Stimulated activated CD8-positive, alpha-beta memory T cell treated with anti-CD3 and anti-CD28 coated beads, Interleukin-7, amount 100 ng/mL, for 48 hours (primary cell): ENCODE data around the gene KLHL24.
"Not testable (repeated sequence)": the region's sequence is repeated elsewhere in the genome, so short reads cannot be mapped to it uniquely, and the experiment has no call there.

ENCODE experiments used
- DNase-seq, 2 donors: peaks; one replicate each; pipeline ENCODE4 v3.0.0-alpha.2; 2020; ENCODE audit warnings: low read depth in 1 of 2; ENCODE audit errors: extremely low read depth in 1 of 2

The KLHL24 gene

DNA sequence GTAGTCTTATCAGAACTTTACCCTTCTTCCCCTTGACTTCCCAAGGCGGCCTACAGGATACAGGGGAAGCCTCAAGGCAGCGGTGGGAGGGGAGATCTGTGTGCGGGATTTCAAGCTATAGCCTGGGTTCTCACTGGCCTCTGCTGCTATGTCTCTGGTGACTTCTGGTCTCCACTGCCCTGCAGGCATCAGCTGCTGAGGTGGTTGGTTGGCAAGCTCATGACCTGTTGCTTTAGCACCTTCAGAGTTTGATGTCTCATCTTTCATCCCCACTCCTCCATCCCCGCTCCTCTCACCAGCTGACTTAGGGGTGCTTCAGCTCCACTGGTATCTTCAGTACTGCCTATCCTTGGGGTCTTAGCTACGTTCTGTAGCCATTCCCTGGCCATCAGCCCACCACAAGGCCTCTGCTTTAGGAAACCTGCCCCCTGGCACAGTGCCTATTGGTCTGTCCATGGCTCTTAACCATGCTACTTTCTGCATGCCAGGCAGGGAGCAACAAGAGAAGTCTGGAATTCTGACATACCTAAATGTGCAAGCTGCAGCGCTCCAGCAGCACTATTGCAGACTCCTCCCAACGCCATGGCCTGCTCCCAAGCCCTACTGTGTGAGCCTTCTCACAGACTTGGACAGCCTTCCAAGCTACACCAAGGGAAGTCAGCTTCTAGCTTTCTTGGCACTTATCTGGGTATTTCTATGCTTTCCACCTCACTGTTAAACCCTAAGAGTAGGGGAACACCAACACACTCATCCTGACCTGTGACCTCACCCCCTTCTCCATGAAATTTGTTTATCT, 60.3 kb downstream of the KLHL24 start:
- DNase-seq: no peak

DNA sequence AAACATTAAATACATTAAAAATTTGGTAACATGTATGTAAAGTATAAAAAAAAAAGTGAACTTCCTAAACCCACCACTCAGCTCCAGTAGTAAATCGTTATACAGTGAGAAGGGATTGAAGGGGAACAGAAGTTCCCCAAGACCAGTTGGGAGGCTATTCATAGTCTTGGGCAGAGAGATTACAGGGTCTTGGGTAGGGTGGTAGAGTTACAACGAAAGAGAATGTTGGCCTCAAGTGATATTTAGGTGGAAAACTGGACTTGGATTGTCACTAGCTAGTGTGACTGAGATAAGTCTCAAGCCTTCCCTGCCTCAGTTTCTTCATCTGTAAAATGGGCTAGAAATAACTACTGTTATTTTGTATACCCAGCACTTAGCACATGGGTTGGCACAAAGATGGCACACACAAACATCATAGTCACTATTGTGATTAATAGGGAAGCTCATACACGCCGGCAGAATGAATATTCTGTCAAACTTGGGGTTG, 61.7 kb downstream of the KLHL24 start:
- no peak for DNase-seq

DNA sequence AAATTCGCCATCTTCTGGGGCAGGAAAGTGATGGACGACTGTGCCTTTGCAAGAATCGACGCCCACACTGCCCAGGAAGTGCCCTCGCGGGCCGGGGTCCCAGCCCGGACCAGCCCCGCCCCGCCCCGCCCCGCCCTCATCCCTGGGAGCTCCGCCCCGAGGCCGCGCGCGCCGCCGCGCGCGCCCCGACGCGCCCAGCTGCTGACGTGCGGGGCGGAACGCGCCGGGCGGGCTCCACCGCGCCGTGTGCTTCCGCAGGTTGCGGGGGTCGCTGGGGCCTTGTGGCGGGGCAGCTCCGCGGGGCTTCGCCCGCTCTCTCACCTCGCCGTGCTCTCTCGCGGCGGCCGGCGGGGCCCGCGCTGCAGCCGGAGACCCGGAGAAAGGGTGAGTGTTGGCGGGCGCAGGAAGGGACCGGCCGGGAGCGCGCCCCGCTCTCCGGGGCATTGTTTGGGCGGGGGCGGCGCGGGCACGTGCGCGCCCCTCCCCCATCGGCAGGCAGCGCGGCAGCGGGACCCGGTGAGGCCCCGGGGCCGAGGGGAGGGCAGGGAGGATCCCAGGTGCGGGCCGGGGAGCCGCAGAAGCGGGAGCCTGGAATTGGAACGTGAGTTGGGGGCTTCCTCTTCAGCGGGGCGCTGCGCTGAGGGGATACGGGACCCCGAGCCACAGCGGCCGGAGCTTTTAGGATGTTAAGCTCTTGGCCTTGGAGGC, 62.3 kb downstream of the KLHL24 start, which contains the start of gene YEATS2:
YEATS2 (plus strand) TSS at position 188 of the 708 bp plus-strand sequence. CDS start 17,366 bp downstream, outside the sequence.
- peak; percentile 59 to 72 for DNase-seq

DNA sequence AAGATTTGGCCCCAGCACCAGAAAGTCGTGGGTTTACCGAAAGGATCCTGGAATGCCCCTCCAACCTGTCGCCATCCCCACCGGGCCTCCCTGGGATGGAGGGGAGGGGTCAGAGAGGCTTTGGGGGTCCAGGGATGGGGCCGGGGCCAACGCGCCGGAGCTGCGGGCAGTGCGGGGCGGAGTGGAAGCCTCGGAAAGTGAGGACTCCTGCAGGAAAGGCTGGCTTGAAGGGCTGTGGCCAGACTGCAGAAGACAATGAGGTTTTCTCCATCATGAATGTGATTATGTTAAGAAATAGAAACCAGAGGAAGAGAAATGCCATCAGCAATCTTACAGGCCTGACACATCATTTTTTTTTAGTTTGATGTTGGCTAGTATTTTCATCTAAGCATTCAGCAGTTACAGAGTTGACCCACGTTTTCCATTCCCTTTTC, 62.9 kb downstream of the KLHL24 start:
- DNase-seq: peak in 1 of 2 donors; percentile 8

DNA sequence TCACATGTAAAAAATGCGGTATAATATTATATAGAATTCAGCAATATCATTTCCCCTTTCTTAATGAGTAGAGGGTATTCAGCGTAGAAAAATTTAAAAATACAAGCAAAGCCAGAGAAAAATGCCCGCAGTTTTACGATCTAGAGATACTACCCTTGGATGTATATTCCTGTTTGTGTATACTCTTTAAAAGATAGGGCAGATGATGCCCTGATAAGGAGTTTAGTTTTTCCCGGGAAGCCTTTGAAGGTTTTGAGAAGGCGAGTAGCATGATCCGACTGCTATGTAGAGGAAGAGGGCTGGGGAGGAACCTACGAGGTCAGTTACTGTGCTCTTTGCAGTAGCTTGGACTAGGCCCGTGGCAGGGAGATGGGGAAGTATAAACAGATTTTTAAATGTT, 63.3 kb downstream of the KLHL24 start:
- DNase-seq: no peak

DNA sequence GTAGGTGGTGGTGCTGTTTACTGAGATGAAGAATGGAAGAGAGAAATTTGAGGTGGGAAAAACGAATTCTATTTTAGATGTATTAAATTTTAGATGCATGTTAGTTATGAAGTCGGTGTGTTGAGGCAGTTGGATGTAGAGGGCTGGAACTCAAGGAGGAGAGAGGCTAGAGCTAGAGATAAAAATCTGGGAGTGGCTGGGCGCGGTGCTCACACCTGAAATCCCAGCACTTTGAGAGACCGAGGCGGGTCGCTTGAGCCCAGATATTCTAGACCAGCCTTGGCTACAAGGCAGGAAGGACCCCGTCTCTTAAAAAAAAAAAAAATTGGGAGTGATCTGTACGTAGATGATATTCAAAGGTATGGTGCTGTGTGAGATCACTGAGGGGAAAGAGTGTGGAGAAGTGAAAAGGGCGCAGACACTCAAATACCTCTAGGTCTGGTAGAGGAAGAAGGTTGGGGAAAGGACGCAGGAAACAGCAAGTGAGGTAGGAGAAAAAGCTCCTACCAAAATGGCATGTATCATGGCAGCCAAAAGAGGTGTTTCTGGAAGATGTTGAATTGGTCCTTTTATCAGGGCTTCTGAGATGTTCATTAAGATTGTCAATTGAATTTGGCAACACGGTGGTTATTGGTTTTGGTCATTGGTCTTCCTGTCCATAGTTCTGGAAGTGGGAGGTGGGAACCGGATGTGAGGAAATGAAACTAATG, 64.0 kb downstream of the KLHL24 start:
- no peak for DNase-seq

DNA sequence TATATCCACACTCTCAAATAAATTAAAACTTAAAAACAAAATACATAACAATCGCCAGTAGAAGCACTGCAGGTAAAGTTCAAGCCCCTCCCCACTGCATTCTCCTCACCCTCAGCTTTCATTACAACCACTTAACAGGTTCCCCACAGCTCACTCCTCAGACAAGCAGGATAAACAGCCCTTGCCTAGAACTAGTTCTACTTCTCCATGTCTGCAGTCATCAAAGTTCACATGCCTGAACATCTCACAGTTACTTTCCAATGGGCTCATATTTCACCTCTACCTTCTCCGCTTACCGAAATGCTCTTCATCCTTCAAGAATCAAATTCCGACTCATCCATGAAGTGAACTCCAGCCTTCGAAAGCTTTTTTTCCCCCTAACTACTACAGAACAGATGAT, 66.3 kb downstream of the KLHL24 start:
- DNase-seq: no peak

DNA sequence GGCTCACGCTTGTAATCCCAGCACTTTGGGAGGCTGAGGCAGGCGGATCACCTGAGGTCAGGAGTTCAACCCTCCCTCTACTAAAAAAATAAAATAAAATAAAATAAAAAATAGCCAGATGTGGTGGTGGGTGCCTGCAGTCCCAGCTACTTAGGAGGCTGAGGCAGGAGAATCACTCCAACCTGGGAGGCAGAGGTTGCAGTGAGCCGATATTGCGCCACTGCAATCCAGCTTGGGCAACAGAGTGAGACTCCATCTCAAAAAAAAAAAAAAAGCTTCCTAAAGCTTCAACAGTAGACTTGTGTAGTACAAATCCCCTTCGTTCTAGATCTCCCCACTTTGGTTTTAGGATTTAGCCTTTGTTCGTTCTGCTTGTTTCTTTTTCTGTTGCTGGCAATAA, 68.5 kb downstream of the KLHL24 start:
- not testable (repeated sequence) for DNase-seq

DNA sequence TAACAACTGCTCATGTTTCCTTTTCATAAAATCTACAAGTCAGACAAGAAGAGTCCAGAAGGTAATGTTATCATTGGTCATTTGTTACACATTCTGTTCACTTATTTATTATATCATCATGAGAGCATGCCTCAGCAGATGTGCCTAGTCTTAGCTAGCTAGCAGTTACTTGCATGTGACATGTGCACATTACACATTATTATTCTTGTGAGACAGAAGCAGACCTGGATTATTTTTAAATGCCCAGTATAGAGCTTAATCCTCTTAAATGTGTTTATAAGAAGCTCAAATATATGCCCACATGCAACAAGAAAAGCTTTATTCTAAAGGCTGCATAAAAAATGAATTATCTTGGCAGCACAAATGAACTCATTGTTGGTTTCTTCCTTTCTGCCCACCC, 74.8 kb downstream of the KLHL24 start:
- DNase-seq: no peak

DNA sequence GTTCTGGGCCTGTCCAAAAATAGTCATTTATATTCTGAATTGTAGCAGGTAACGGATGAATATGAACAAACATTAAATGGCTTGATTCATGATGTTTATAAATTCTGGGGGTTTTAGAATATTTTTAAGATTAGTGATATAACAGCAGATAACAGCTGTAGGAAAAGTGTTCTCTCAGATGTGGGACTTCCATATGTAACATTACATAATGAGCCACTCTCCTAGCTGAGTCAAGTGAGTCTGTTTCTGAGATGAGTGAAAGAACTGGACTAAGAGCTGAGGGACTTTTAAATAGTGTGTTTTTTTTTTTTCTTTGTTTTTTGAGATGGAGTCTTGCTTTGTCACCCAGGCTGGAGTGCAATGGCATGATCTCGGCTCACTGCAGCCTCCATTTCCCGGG, 76.1 kb downstream of the KLHL24 start:
- DNase-seq: no peak

DNA sequence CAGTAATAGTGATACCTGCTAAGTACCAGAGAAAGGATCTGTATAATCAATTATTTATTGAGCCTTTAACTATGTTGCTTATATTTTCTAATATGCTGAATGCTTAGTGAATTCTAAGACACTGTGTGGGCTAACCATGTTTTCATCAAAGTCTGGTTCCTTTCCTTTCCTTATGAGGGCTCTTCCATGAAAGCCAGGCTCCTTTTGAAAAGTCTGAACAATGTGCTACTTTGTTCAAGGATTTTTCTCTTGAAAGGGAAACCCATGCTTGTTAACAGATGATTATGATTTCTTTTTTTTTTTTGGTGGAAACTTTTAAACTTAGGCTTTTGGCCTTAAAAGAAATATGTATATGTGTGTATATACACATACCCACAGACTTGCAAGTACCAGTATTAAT, 79.2 kb downstream of the KLHL24 start:
- DNase-seq: no peak

DNA sequence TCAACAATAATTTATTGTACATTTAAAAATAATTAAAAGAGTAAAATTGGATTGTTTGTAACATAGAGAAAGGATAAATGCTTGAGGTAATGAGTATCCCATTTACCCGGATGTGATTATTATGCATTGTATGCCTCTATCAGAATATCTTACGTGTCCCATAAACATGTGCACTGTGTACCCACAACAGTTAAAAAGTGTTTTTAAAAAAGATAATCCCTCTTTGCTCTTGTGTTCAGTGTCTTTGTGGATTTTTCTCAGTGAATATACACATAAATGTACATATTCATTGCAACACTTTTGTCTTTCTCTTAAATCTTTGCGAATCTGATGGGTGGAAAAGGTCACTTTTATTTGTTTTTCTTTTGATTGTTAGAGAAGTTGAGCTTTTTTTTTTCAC, 82.6 kb downstream of the KLHL24 start:
- DNase-seq: no peak

DNA sequence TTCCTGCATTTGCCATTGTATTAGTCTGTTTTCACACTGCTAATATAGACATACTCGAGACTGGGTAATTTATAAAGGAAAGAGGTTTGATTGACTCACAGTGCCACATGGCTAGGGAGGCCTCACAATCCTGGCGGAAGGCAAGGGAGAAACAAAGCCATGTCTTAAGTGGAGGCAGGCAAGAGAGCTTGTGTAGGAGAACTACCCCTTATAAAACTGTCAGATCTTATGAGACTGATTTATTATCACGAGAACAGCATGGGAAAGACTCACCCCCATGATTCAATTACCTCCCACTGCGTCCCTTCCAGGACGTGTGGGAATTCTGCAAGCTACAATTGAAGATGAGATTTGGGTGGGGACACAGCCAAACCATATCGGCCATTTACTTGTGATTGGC, 90.0 kb downstream of the KLHL24 start:
- DNase-seq: no peak

DNA sequence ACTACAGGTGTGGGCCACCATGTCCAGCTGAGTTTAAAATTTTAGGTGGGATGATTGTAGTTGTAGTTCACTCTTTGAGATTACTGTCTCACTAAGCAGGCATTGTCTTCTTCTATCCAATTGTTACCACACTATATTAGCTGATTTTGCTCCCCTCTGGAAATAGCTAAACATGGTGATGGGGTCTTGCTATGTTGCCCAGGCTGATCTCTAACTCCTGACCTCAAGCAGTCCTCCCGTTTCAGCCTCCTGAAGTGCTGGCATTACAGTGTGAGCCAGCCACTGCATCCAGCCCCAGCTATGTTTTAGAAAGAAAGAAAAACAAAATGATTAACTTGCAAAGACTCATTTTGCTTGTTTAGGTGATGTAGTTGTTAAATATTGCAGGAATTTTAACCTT, 92.8 kb downstream of the KLHL24 start:
- no peak for DNase-seq

DNA sequence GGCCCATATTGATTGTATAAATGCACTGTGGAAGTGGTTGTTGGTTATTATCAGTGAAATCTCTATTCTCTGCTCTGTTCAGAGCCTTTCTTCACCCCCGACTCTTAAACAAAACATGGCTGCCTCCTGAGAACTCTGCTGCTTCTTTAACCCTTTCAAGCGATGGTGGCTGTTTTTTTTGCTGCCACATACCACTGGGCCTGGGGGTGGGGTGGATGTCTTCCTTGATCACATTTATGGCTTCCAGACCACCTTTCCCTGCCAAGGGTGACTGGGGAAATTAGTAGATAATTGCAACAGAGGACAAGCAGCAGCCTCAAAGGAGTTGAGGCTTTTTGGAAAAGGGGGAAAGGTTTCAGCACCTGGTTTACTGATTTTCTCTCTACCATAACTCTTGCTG, 94.9 kb downstream of the KLHL24 start:
- DNase-seq: no peak

DNA sequence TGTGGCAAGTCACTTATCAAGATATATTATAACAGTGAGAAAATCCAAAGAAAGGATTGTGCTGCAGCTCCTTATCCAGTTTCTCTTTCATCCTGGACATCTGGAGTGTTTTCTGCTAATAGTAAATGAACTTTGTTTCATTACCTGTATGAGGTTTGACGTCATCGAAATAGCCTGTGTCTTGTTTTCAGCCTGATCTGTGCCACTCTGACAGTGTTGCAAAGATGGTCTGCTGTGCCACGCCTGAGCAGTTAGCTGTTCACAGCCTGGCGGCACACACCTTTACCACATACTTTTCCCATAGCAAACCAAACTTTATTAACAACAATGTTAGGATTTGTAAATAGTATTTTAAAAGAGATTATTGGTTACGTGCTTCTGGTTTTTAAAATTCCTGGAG, 96.2 kb downstream of the KLHL24 start:
- no peak for DNase-seq

DNA sequence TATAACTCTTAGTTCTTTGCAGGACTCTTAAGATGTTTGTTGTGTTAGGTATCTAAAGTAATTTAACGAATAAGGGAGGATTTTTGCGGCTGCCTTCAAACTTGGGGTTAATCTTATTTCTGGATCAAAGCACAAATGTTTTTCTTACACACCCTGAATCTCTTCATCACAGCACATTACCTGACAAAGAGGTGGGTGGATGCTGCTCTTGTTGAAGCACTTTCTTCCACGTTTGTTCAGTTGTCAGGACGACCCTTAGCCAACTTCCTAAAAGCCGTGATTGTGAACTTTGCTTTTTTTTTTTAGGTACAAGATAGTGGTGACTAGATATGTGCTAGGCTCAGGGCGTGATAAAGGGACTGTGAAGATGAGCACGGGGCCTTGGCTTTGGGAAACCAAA, 98.1 kb downstream of the KLHL24 start:
- DNase-seq: no peak
